GM18520 (cell line): ENCODE data around the gene STX5.
"Not testable (repeated sequence)": the region's sequence is repeated elsewhere in the genome, so short reads cannot be mapped to it uniquely, and the experiment has no call there.

ENCODE experiments used
- ATAC-seq: cut with Tn5 transposase; IDR thresholded peaks from one replicate; pipeline ENCODE4 v1.9.1; 2021; ENCODE audit not compliant: unreplicated experiment

Gene STX5

DNA sequence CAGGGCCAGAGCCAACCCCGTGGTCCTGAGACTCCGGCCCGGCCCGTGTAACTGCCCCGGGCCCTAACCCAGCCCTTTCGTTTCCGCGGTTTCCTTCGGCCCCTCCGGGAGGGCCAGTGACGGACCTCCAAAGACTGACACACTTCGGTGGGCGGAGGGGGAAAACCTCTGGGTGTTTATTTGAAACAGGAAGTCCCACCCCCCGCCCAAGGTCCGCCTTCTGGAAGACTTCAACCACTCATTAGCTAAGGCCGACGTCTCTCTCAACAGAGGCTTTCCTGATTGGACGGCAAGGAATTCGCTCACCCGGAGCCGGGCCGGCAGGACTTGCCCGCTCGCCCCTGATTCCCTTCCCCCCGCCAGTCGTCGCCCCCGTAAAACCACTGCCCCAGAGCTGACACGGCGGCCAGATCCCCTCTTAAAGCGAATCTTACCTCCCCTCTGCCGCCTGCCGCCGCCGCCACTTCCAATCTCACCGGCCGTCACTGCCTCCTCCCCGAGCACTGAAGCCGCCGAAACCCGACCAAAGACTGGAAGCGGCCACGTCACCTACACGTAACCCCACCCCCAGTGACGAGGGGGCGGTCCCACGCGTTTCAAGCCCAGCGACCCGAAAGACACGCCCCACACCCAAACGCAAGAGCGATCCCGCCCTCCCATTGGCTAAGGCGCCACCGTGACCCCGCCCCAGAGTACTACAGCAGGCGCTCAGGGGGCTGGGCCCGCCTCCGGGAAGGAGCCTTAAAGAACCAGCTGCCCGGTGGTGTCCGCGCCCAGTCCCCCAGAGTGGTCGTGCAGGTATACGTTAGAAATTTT, at the start of gene STX5:
TSS of gene STX5 (minus strand) at position 532 of the 816 bp plus-strand sequence. CDS start 808 bp downstream, outside the sequence.
- ATAC-seq, result peak; percentile 69

DNA sequence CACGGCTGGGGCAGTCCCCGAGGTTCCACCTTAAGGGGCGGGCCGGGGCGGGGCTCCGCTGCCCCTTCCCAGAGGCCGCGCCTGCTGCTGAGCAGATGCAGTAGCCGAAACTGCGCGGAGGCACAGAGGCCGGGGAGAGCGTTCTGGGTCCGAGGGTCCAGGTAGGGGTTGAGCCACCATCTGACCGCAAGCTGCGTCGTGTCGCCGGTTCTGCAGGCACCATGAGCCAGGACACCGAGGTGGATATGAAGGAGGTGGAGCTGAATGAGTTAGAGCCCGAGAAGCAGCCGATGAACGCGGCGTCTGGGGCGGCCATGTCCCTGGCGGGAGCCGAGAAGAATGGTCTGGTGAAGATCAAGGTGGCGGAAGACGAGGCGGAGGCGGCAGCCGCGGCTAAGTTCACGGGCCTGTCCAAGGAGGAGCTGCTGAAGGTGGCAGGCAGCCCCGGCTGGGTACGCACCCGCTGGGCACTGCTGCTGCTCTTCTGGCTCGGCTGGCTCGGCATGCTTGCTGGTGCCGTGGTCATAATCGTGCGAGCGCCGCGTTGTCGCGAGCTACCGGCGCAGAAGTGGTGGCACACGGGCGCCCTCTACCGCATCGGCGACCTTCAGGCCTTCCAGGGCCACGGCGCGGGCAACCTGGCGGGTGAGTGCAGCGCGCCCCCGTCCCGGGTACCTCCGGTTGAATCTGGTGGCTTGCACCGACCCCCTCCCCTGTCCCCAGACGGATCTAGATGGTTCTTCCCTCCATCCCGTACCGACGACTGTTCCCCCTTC, 49.1 kb upstream of the STX5 start, which contains the start of gene SLC3A2:
TSS of gene SLC3A2 (plus strand) at position 94 of the 776 bp plus-strand sequence. CDS start at position 222, 128 bp downstream.
- ATAC-seq, result peak; percentile 61

DNA sequence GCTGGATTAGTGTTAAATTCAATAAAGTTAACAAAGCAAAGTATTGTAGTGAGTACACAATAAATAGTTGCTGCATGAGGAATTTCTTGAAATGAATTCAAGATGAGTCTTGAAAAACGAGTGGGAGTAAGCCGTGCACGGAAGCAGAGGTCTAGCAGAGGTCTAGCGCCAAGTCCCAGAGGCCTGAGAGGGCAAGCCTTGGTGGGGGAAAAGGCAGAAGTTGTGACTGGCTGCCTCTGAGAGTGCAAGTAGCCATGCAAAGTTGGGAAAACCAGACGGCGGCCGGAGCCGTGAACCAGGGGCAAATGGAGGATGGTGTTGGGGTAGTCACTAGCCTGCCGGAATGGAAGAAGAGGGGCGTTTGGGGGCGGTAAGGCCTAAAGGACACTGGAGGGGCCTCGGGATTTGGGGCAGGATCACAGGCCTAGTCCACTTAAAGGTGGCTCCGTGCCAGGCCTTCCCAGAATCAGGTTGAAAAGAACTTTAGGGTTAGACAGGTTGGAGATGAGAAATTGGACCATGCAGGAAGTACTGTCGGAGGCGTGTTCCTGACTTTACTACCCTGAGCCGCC, 48.5 kb upstream of the STX5 start:
- ATAC-seq, result no peak

DNA sequence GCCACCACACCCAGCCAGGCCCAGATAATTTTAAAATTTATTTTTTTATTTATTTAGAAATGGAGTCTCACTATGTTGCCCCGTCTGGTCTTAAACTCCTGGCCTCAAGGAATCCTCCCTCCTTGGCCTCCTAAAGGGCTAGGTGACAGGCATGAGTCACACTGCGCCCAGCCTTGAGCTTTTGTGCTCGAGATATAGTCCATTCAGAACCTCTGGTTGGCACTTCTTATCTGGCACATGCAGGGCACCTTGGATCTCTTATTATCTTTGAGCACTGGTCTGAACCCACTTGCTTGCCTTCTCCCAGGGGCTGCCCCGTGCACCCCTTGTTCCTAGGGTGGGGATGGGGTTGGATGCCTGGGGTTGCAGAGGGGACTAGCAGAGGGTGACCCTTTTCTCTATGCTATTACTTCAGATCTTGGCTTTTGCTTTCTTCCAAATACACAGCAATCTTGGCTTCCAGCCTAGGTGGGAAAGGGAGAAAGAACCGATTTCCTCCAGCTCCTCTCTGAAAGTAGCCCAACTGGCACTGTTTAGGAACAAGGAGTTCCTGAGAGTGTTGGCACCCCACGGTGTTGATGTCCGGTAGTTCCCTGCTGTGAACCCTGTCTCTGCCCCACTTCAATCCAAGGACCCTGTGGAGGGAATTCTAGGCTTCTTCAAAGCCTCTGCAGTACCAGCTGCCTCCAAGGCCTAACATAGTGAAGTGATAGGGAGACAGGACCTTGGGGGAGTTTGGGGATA, 47.6 kb upstream of the STX5 start:
- no peak for ATAC-seq

DNA sequence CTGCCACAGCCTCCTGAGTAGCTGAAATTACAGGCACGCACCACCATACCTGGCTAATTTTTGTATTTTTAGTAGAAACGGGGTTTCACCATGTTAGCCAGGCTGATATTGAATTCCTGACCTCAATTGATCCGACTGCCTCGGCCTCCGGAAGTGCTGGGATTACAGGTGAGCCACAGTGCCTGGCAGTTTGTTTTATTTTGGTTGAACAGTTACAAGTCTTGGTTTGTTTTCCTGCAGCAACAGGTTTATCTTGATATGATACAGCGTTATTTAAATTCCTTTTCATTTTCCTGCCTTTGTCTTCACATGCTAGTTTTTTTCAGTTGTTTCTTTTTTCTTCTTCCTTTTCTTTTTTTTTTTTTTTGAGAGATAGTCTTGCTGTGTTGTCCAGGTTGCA, 44.9 kb upstream of the STX5 start:
- no peak for ATAC-seq

DNA sequence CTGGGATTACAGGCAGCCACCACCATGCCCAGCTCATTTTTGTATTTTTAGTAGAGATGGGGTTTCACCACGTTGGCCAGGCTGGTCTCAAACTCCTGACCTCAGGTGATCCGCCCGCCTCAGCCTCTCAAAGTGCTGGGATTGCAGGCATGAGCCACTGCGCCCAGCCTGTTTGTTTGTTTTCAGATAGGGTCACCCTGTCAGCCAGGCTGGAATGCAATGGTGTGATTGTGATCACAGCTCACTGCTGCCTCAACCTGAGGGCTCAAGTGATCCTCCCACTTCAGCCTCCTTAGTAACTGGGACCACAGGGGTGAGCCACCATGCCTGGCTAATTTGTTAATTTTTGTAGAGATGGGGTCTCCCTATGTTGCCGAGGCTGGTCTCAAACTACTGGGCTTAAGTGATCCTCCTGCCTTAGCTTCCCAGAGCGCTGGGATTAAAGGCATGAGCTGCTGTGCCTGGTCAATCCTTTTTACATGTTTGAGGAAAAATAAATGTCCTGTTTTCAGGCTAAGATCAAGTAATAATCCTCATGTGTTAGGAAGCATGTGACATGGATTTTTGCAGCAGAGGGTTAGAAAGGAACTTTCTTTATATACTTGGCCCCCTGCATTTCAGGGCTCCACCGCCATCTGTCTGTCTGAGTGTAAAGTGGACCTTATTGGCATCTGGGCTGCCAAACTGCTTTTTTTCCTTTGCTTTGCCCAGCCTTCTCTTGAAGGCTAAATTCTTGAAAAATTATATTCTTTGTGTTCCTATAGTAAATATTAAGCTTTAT, 44.0 kb upstream of the STX5 start:
- ATAC-seq, result no peak

DNA sequence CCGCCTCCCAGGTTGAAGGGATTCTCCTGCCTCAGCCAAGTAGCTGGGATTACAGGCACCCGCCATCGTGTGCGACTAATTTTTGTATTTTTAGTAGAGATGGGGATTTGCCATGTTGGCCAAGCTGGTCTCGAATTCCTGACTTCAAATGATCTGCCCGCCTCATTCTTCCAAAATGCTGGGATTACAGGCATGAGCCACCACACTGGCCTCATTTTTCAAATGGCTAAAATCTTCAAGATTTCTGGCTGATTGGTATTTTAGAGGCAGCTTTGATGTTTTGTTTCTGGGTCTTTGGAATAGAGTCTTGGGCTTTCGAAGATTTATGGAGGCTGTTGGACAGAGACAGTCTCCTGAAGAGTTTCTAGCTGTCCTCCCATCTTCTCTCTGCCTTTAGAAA, 43.0 kb upstream of the STX5 start:
- ATAC-seq, result no peak

- no peak for ATAC-seq
Measured at GRCh38 chr11:62865635-62866034, 33.8 kb upstream of the STX5 start.

GRCh38 chr11:62863687-62864335, 32.0 kb upstream of the STX5 start:
- ATAC-seq, result no peak

GRCh38 chr11:62861564-62862192, 29.8 kb upstream of the STX5 start:
- ATAC-seq, result not testable (repeated sequence)

- ATAC-seq, result no peak
Measured at GRCh38 chr11:62860835-62861563, 29.1 kb upstream of the STX5 start.

DNA sequence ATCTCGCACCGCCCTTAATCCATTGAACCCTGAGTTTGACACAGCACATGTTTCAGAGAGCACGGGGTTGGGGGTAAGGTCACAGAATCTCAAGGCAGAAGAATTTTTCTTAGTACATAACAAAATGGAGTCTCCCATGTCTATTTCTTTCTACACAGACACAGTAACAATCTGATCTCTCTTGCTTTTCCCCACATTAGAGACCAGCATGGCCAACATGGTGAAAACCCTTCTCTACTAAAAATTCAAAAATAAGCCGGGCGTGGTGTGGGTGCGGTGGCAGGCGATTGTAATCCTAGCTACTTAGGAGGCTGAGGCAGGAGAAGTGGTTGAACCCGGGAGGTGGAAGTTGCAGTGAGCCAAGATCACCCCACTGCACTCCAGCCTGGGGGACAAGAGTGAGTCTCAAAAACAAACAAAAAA, 27.4 kb upstream of the STX5 start:
- ATAC-seq, result not testable (repeated sequence)

- ATAC-seq, result no peak
Measured at GRCh38 chr11:62858201-62858600, 26.4 kb upstream of the STX5 start.

DNA sequence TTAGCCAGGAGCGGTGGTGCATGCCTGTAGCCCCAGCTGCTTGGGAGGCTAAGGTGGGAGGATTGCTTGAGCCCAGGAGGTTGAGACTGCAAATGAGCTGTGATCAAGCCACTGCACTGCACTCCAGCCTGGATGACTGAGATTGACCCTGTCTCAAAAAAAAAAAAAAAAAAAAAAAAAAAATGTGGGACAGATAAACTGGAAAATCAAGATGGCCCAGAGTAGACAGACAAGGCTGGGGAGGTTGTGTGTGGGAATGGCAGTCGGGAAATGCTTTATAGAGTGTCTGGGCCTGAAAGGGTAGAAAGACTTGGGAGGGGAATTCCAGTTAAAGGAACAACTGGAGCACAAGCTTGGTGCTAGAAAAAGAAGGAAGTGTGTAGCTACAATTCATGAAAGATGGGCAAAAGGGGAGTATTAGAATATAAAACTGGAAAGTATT, 25.7 kb upstream of the STX5 start:
- no peak for ATAC-seq

- ATAC-seq, result no peak
Measured at GRCh38 chr11:62856333-62856895, 24.6 kb upstream of the STX5 start.

DNA sequence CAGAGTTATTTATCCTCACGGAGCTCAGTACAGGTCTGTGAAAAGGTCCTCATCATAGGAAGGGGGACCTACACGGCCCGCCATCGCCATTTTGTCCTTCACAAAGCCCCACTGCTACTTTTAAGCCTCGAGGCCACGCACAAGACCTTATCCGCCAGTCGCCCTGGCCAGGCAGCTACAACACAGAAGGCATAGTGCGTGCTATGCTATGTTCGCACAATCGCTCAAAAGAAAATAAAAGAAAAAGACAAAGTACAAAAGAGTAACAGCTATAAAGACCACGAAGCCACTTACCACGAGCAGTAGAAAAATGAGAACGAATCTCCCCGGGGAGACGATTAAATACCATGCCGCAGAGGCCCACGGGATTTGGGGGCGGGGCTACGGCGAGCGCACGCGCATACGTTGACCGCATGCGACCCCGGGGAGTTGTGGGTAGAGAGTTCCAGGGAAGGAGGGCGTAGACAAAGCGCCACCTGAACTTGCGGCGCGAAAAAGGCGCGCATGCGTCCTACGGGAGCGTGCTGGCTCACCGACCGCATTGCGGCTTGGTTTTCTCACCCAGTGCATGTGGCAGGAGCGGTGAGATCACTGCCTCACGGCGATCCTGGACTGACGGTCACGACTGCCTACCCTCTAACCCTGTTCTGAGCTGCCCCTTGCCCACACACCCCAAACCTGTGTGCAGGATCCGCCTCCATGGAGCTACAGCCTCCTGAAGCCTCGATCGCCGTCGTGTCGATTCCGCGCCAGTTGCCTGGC, 23.9 kb upstream of the STX5 start:
- ATAC-seq, result peak; percentile 87

- no peak for ATAC-seq
Measured at GRCh38 chr11:62854825-62855570, 23.1 kb upstream of the STX5 start.
